ENCODE results near the gene ZNF423. TPM values are rescaled to one million over a fixed set of nuclear protein-coding genes. Genes with fewer than 3 reads are reported as not detected.

Gene ZNF423
- total RNA-seq, 1 donor: 11.6 TPM

DNA sequence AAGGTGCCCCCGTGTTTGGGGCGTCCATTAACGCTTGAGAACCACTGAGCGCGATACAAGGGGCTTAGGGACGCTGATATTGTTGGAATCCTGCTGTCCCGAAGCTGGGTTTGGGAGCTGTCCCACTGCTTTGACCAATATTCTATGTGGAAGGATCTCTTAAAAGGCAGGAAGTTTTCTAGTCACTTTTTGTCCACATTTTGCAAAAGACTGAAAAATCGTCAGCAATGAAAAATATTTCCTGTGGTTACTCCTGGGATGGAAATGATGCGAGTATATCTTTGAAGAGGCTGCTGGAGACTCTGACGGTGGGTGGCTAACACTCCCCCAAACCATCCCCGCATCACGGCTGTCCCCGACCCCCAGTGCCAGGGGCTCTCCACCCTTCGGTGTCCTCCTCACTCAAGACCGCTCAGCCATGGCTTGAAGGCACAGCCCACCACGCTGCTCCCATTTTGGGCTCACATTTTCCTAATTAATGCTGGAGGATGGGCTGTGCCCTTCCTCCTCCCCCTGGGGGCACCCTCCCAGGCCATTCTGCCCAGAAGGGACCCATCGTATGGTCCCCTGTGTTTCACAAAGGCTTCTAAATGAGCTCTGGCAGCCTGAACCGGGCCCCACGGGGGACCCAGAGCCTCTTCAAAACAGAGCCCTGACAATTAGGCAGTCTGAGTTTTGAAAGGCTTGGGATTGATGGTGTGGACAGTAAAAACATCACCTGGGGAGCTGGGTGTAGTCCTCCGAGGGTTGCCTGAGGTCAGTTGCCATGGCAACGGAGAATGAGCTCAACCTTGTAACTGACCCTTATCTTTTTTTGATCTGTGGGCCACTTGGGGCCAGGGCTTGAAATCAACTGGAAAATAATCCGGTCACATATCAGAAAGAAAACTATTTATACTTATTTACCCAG is 323.7 kb downstream of the ZNF423 start:
- no peak for TF ChIP-seq CTCF (IDR thresholded peaks at IDR 0.05; ENCODE audit: extremely low read depth, low read depth, low read length)

DNA sequence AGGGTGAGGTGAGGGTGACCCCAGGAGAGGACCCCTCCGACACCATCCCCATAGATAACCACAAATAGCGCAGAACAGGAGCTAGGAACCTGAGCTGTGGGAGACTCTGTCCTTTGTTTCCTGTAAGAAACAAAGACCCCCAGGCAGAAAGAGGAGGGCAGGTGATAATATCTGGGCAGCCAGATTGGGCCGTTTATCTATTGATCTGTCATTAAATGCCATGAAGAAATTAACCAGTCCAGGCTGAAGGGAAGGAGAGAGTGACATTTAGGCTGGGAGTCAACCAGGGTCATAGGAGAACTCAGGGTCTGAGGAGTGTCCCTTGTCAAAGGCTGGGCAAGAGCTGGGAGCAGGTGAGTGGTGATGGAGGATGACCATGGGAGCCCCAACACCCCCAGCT is 324.5 kb downstream of the ZNF423 start:
- Histone ChIP-seq H4K20me1 (ENCODE audit: insufficient read depth, low read length) (peaks cover 11% of the 10 kb centered on the region), H3K9me3 (ENCODE audit: low read depth, low read length) (no peaks in the 10 kb centered on the region), H3K27me3 (ENCODE audit: insufficient read depth, low read length) (no peaks in the 10 kb centered on the region), H3K4me3 (ENCODE audit: insufficient read depth, low read length) (no peak overlapping the region), H3K79me2 (ENCODE audit: insufficient read depth, low read length) (no peaks in the 10 kb centered on the region), H3K27ac (ENCODE audit: low read depth, low read length) (no peak overlapping the region), H3K4me2 (ENCODE audit: insufficient read depth, low read length) (no peak overlapping the region), H2AFZ (ENCODE audit: low read length) (no peak overlapping the region), H3K4me1 (ENCODE audit: insufficient read depth, low read length) (no peaks in the 10 kb centered on the region), H3K36me3 (ENCODE audit: insufficient read depth, low read length) (no peaks in the 10 kb centered on the region)
- DNase-seq (ENCODE audit: insufficient read length, low spot score, missing footprints): peak; percentile 25
- no peak for TF ChIP-seq CTCF (IDR thresholded peaks at IDR 0.05; ENCODE audit: extremely low read depth, low read depth, low read length)

More for the DNA sequence above, 323.7 kb downstream of the ZNF423 start:
- no peaks in the 10 kb centered on the region for H3K36me3 ChIP-seq (ENCODE audit: insufficient read depth, low read length)
- no peak overlapping the region for H3K27ac ChIP-seq (ENCODE audit: low read depth, low read length)
- no peak overlapping the region for H3K4me2 ChIP-seq (ENCODE audit: insufficient read depth, low read length)
- no peaks in the 10 kb centered on the region for H3K9me3 ChIP-seq (ENCODE audit: low read depth, low read length)
- DNase-seq (ENCODE audit: insufficient read length, low spot score, missing footprints): peak; percentile 87
- no peaks in the 10 kb centered on the region for H3K27me3 ChIP-seq (ENCODE audit: insufficient read depth, low read length)
- no peak overlapping the region for H3K4me3 ChIP-seq (ENCODE audit: insufficient read depth, low read length)
- no peak overlapping the region for H2AFZ ChIP-seq (ENCODE audit: low read length)
- H4K20me1 ChIP-seq (ENCODE audit: insufficient read depth, low read length): peaks cover 11% of the 10 kb centered on the region
- no peaks in the 10 kb centered on the region for H3K4me1 ChIP-seq (ENCODE audit: insufficient read depth, low read length)
- no peaks in the 10 kb centered on the region for H3K79me2 ChIP-seq (ENCODE audit: insufficient read depth, low read length)

- no peak for DNase-seq (ENCODE audit: insufficient read length, low spot score, missing footprints)
- no peaks in the 10 kb centered on the region for H3K36me3 ChIP-seq (ENCODE audit: insufficient read depth, low read length)
- TF ChIP-seq CTCF (IDR thresholded peaks at IDR 0.05; ENCODE audit: extremely low read depth, low read depth, low read length): no peak
- H3K4me1 ChIP-seq (ENCODE audit: insufficient read depth, low read length): no peaks in the 10 kb centered on the region
- H3K27ac ChIP-seq (ENCODE audit: low read depth, low read length): no peak overlapping the region
- no peak overlapping the region for H3K4me2 ChIP-seq (ENCODE audit: insufficient read depth, low read length)
- H3K4me3 ChIP-seq (ENCODE audit: insufficient read depth, low read length): no peak overlapping the region
- H3K79me2 ChIP-seq (ENCODE audit: insufficient read depth, low read length): no peaks in the 10 kb centered on the region
- no peaks in the 10 kb centered on the region for H3K27me3 ChIP-seq (ENCODE audit: insufficient read depth, low read length)
- no peak overlapping the region for H2AFZ ChIP-seq (ENCODE audit: low read length)
- H4K20me1 ChIP-seq (ENCODE audit: insufficient read depth, low read length): peaks cover 10% of the 10 kb centered on the region
- no peaks in the 10 kb centered on the region for H3K9me3 ChIP-seq (ENCODE audit: low read depth, low read length)
Observed at GRCh38 chr16:49530427-49530970, 325.4 kb downstream of the ZNF423 start.

GRCh38 chr16:49529411-49530045 is 326.4 kb downstream of the ZNF423 start:
- Histone ChIP-seq H3K9me3 (ENCODE audit: low read depth, low read length) (no peaks in the 10 kb centered on the region), H3K79me2 (ENCODE audit: insufficient read depth, low read length) (no peaks in the 10 kb centered on the region), H3K4me2 (ENCODE audit: insufficient read depth, low read length) (no peak overlapping the region), H3K4me1 (ENCODE audit: insufficient read depth, low read length) (no peaks in the 10 kb centered on the region), H3K4me3 (ENCODE audit: insufficient read depth, low read length) (no peak overlapping the region), H2AFZ (ENCODE audit: low read length) (no peak overlapping the region), H3K36me3 (ENCODE audit: insufficient read depth, low read length) (no peaks in the 10 kb centered on the region), H3K27me3 (ENCODE audit: insufficient read depth, low read length) (no peaks in the 10 kb centered on the region), H3K27ac (ENCODE audit: low read depth, low read length) (no peak overlapping the region), H4K20me1 (ENCODE audit: insufficient read depth, low read length) (peaks cover 7% of the 10 kb centered on the region)
- no peak for TF ChIP-seq CTCF (IDR thresholded peaks at IDR 0.05; ENCODE audit: extremely low read depth, low read depth, low read length)
- peak; percentile 62 for DNase-seq (ENCODE audit: insufficient read length, low spot score, missing footprints)
